Kidney epithelial cell (primary cell): ENCODE measurements around the gene GPR21. TPM values are rescaled to one million over a fixed set of nuclear protein-coding genes. Genes with fewer than 3 reads are reported as not detected.

Experiments used
- DNase-seq: peaks from one replicate; pipeline ENCODE4 v3.0.0-alpha.2; 2010; ENCODE audit warnings: low read depth
- H3K27me3 ChIP-seq: 2 replicates; pipeline ENCODE4 v1.6.0; 2011; ENCODE audit warnings: low read length; ENCODE audit not compliant: control insufficient read depth, insufficient read depth
- H3K36me3 ChIP-seq: 2 replicates; pipeline ENCODE4 v1.5.1; 2011; ENCODE audit warnings: low read length; ENCODE audit not compliant: control insufficient read depth, insufficient read depth
- H3K4me3 ChIP-seq: 2 replicates; pipeline ENCODE4 v1.5.1; 2011; ENCODE audit warnings: low read depth, mild to moderate bottlenecking, control low read depth, low read length
- total RNA-seq: library from RNA; depleted of rRNA; stranded (reverse); fragments of >200 nt; gene quantifications from 2 replicates; pipeline ENCODE4 v1.2.3, GENCODE V29; 2015
- TF ChIP-seq, protein P1 (sequence below): IDR thresholded peaks from 2 replicates; pipeline ENCODE4 v1.5.1; 2011; ENCODE audit warnings: mild to moderate bottlenecking, moderate library complexity, low read length, control low read depth, inconsistent platforms; ENCODE audit not compliant: insufficient read depth, poor library complexity, severe bottlenecking

GPR21 gene
- total RNA-seq, 1 donor from 2014 or later: 0.63 TPM

DNA sequence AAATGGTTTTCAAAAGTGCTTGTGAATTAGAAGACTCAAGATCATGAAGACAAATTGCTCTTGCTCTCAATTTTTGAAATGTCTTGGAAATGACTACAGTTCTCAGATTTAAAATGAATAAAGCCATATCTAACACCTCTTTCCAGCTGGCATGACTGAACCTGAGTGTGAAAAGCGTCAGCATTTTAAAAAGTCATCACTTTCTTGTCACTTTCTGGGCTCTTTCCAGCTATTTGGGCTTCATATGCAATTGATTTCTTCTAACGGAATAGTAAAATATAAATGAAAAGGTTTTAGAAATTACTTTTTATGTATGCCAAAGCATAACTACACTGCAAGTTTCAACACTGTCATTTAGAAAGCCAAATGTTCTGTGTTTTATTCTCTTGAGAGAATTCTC lies 2.3 kb downstream of the GPR21 start:
- Histone ChIP-seq H3K27me3 (no peaks in the 10 kb centered on the region), H3K4me3 (no peak overlapping the region), H3K36me3 (peaks cover 1% of the 10 kb centered on the region)
- TF ChIP-seq, protein P1, sequence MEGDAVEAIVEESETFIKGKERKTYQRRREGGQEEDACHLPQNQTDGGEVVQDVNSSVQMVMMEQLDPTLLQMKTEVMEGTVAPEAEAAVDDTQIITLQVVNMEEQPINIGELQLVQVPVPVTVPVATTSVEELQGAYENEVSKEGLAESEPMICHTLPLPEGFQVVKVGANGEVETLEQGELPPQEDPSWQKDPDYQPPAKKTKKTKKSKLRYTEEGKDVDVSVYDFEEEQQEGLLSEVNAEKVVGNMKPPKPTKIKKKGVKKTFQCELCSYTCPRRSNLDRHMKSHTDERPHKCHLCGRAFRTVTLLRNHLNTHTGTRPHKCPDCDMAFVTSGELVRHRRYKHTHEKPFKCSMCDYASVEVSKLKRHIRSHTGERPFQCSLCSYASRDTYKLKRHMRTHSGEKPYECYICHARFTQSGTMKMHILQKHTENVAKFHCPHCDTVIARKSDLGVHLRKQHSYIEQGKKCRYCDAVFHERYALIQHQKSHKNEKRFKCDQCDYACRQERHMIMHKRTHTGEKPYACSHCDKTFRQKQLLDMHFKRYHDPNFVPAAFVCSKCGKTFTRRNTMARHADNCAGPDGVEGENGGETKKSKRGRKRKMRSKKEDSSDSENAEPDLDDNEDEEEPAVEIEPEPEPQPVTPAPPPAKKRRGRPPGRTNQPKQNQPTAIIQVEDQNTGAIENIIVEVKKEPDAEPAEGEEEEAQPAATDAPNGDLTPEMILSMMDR: no peak
- no peak for DNase-seq

DNA sequence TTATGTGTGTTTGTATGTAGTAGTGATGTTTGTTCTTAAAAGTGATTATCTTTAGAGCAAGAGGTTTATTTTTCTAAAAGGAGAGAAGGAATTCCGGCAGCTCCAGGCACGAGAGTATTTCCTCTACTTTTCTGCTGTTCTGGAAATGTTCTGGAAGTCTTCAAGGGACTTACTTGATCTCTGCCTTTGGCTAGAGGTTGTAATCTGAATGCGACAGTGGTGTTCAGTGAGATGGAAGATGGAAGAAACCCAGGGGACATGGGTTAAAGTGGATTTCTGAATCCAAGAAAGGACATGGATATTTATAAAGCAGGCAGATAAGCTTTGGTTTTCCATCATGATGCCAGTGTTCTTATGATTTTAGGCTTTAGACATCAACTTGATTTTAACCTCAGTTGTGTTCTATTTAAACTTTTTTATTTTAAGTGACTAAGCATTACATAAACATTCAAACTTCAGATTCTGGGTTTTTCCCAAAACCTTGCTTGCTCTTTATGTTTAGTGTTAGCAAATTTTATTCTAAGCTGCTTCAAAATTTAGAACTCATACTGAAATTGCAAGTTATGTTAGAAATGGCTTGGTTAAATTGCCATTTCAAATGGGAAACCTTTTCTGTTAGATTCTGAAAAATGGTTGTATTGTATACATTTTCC lies 3.6 kb downstream of the GPR21 start:
- no peaks in the 10 kb centered on the region for H3K27me3 ChIP-seq
- no peak overlapping the region for H3K4me3 ChIP-seq
- TF ChIP-seq, protein P1: no peak
- DNase-seq: no peak
- peaks cover 1% of the 10 kb centered on the region for H3K36me3 ChIP-seq

DNA sequence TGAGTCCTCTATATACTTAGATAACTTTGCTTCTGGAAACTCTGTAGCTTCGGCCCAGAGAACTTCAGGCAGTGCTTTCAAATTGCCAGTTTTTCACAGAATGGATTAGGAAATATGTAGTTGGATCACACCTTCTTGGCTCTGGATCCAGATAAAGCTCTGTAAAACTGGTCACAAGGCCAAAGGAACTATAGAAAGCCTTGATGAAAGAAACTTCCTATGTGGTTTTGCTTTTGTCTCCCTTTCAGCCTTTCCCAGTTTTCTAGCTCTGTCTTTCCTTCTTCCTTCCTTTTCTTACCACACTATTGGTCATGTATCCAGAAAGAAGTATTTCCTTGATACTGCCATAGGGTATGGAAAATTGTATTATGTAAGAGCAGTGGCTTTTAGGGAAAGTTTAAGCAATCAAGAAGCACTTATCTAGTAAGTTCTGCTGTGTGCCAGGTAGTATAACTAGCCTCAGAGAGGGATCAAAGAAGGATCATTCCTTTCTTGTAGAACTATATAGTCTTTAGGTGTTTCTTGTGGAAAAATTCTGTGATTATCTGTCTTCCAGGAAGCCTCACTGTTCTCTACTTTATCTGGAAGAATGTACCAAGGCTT lies 6.3 kb downstream of the GPR21 start:
- no peaks in the 10 kb centered on the region for H3K27me3 ChIP-seq
- TF ChIP-seq, protein P1: no peak
- DNase-seq: no peak
- H3K4me3 ChIP-seq: no peak overlapping the region
- H3K36me3 ChIP-seq: peaks cover 1% of the 10 kb centered on the region

DNA sequence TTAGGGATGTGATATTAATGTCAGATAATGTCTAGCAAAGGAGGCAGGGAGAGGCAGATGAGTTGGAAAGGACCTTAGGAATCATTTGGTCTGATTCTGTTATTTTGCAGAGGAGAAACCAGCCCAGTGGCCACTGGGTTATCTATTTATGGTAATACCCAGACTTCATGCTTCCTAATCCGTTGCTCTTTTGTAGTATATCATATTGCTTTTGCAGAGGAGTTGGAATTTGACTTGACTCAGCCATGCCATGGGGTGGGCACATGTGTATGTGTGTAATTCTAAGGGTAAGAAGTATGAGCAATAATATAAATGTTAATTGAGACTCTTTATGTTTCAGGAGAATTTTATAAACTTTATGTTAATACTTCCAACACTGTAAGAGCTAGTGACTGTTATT lies 7.3 kb downstream of the GPR21 start:
- TF ChIP-seq, protein P1: no peak
- no peak overlapping the region for H3K4me3 ChIP-seq
- H3K36me3 ChIP-seq: no peaks in the 10 kb centered on the region
- no peak for DNase-seq
- H3K27me3 ChIP-seq: no peaks in the 10 kb centered on the region

DNA sequence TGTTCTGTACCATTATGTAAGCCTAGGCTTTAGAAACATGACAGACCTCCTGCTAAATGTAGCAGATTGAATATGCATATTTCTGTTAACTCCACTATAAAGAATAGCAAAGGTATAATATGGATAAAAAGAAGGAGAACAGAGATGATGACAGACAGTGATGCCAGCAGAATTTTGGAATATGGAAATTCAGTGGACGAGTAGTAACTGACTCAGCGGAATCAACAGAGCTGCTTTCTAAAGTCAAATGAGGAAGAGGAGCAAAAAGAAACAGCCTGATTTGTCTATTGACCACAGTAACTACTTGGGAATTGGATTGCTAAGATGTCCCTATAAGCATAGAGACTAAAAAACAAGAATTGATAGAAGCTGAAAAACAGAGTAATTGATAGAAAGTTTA lies 8.0 kb downstream of the GPR21 start:
- Histone ChIP-seq H3K36me3 (no peaks in the 10 kb centered on the region), H3K27me3 (no peaks in the 10 kb centered on the region), H3K4me3 (no peak overlapping the region)
- no peak for DNase-seq
- TF ChIP-seq, protein P1: no peak
